Mucosa of descending colon (tissue), 3 donors: ENCODE measurements around the gene SLC35D3. TPM values are rescaled to one million over a fixed set of nuclear protein-coding genes. Genes with fewer than 3 reads are reported as not detected.

Experiments used
- ATAC-seq: fragments of 200-7000 bp; cut with Tn5 transposase; one replicate; pipeline ENCODE4 v1.9.1; 2020; ENCODE audit warnings: mild to moderate bottlenecking, moderate library complexity
- DNase-seq, 3 donors: peaks; one replicate each; pipeline ENCODE4 v3.0.0-alpha.2; 2020
- H3K36me3 ChIP-seq: fragments of 200-600 bp; one replicate; pipeline ENCODE4 v1.8.0; 2021; ENCODE audit warnings: low read depth, mild to moderate bottlenecking
- H3K4me1 ChIP-seq: fragments of 200-600 bp; one replicate; pipeline ENCODE4 v1.8.0; 2021; ENCODE audit warnings: low read depth, mild to moderate bottlenecking
- H3K4me3 ChIP-seq: fragments of 200-600 bp; one replicate; pipeline ENCODE4 v1.8.0; 2021; ENCODE audit warnings: mild to moderate bottlenecking
- H3K9me3 ChIP-seq: fragments of 200-600 bp; one replicate; pipeline ENCODE4 v1.8.0; 2021; ENCODE audit warnings: mild to moderate bottlenecking
- CTCF ChIP-seq: fragments of 200-600 bp; IDR thresholded peaks from one replicate; pipeline ENCODE4 v1.8.0; 2022; ENCODE audit warnings: antibody characterized with exemption, mild to moderate bottlenecking
- intact Hi-C, 2 donors: fragments of 100-400 bp; cut with DNase I in 1 of 2; cut with micrococcal nuclease in 1 of 2; formaldehyde crosslinking; loops; one replicate each; pipeline versions ENCODE4 v1.11.0 to v1.11.1; 2022; cut with DNase I, micrococcal nuclease
- total RNA-seq, 3 donors: library from RNA; stranded (reverse); fragmentation: NEBNext Ultra II Directional in 2 of 3; extraction: Animal tissue kit (Norgen Biotek cat#: 25700) in 2 of 3; gene quantifications; one replicate each; pipeline versions ENCODE4 v1.2.1 to v1.2.4, GENCODE V29; 2021 to 2023
- donor health status: DM: no; HTN: no; CAD: no; lungs with moderate emphysema.
- donor health status: DM: no; HTN: no; CAD: no.
- donor health status: DM: no; HTN: yes; CAD: no.

SLC35D3 gene
- total RNA-seq, 3 donors from 2014 or later: 0.12 to 0.92 (median 0.19) TPM

GRCh38 chr6:136961848-136962247 is 39.7 kb downstream of the SLC35D3 start:
- Histone ChIP-seq H3K4me1 (peaks cover 43% of the 10 kb centered on the region), H3K36me3 (no peaks in the 10 kb centered on the region), H3K4me3 (no peak overlapping the region), H3K9me3 (no peaks in the 10 kb centered on the region)
- peak; percentile 27 for ATAC-seq
- DNase-seq: peak in 1 of 3 donors; percentile 13
- intact Hi-C loops: no loop called here
- TF ChIP-seq CTCF: no peak

GRCh38 chr6:136962661-136963060 is 40.6 kb downstream of the SLC35D3 start:
- Histone ChIP-seq H3K9me3 (no peaks in the 10 kb centered on the region), H3K4me3 (no peak overlapping the region), H3K4me1 (peaks cover 43% of the 10 kb centered on the region), H3K36me3 (no peaks in the 10 kb centered on the region)
- ATAC-seq: peak; percentile 61
- intact Hi-C loops: no loop called here
- TF ChIP-seq CTCF: no peak
- DNase-seq: peak in 1 of 3 donors; percentile 71

GRCh38 chr6:136963259-136963658 is 41.2 kb downstream of the SLC35D3 start:
- intact Hi-C loops: no loop called here
- Histone ChIP-seq H3K4me1 (peaks cover 43% of the 10 kb centered on the region), H3K4me3 (no peak overlapping the region), H3K9me3 (no peaks in the 10 kb centered on the region), H3K36me3 (no peaks in the 10 kb centered on the region)
- ATAC-seq: no peak
- no peak for DNase-seq
- no peak for TF ChIP-seq CTCF

GRCh38 chr6:136964398-136964797 is 42.3 kb downstream of the SLC35D3 start:
- Histone ChIP-seq H3K36me3 (no peaks in the 10 kb centered on the region), H3K4me3 (no peak overlapping the region), H3K4me1 (peaks cover 33% of the 10 kb centered on the region), H3K9me3 (no peaks in the 10 kb centered on the region)
- intact Hi-C loops: no loop called here
- DNase-seq: peak; percentile 86 to 90 (median 87)
- peak; percentile 79 for ATAC-seq
- TF ChIP-seq CTCF: no peak

- peak; percentile 28 for TF ChIP-seq CTCF
Observed at GRCh38 chr6:136967876-136968752, 46.0 kb downstream of the SLC35D3 start.

More at GRCh38 chr6:136967876-136968752, 46.0 kb downstream of the SLC35D3 start:
- ATAC-seq (peak; percentile 66), DNase-seq (peak; percentile 63 to 89 (median 78))
- H3K4me3 ChIP-seq: no peak overlapping the region
- no peaks in the 10 kb centered on the region for H3K36me3 ChIP-seq
- H3K9me3 ChIP-seq: no peaks in the 10 kb centered on the region
- intact Hi-C loops: no loop called here
- H3K4me1 ChIP-seq: peaks cover 15% of the 10 kb centered on the region
